ENCODE results near the gene HPX.

- TF ChIP-seq, protein P1, sequence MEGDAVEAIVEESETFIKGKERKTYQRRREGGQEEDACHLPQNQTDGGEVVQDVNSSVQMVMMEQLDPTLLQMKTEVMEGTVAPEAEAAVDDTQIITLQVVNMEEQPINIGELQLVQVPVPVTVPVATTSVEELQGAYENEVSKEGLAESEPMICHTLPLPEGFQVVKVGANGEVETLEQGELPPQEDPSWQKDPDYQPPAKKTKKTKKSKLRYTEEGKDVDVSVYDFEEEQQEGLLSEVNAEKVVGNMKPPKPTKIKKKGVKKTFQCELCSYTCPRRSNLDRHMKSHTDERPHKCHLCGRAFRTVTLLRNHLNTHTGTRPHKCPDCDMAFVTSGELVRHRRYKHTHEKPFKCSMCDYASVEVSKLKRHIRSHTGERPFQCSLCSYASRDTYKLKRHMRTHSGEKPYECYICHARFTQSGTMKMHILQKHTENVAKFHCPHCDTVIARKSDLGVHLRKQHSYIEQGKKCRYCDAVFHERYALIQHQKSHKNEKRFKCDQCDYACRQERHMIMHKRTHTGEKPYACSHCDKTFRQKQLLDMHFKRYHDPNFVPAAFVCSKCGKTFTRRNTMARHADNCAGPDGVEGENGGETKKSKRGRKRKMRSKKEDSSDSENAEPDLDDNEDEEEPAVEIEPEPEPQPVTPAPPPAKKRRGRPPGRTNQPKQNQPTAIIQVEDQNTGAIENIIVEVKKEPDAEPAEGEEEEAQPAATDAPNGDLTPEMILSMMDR (IDR thresholded peaks at IDR 0.05; ENCODE audit: low read depth, low read length), result no peak
- TF ChIP-seq POLR2A (IDR thresholded peaks at IDR 0.05; ENCODE audit: extremely low read depth, insufficient read length), result no peak
- no peak for TF ChIP-seq MAX (IDR thresholded peaks at IDR 0.05; ENCODE audit: low read depth, low read length)
- no peak for TF ChIP-seq MYC (IDR thresholded peaks at IDR 0.05; ENCODE audit: low read depth, low read length)
Observed at GRCh38 chr11:6402061-6402470, 38.7 kb downstream of the HPX start.
